ENCODE data around the gene FAM174B.
A peak's percentile ranks its signal among the peaks of the same experiment; 100 is the strongest.

Gene FAM174B

GRCh38 chr15:92655178-92655995 is at the start of gene FAM174B:
Gene FAM174B, minus strand, starts transcription at chr15:92655775.
- peak within 1 kb of the TSS; percentile 38 for H3K4me3 ChIP-seq (ENCODE audit: low read depth, low read length)
- no peak for DNase-seq (ENCODE audit: low read depth, low spot score)
- in situ Hi-C loops (cut with HindIII; ENCODE audit: low sequenced_read_pairs): no loop called here
- TF ChIP-seq CTCF (IDR thresholded peaks at IDR 0.05; ENCODE audit: low read depth, low read length): no peak

DNA sequence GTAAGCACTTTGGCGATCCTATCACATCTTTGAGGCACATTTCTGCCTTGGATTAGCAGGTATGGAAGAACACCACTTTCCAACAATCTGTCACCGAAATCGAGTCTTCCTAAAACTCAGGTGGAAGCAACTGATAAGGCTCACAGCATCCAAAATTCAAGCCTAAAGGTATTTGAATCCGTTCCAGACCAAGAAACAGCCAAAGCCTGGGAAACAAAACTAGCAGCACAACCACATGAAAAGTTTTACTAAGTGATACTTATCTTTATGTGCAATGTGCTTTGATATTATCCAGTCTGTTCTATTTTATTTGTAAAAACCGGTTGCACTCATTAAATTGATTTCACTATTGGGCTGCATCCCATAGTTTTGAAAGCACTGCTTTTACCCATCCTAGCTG is 40.5 kb upstream of the FAM174B start:
- no peak for TF ChIP-seq CTCF (IDR thresholded peaks at IDR 0.05; ENCODE audit: low read depth, low read length)
- H3K4me3 ChIP-seq (ENCODE audit: low read depth, low read length): no peak overlapping the region
- no peak for DNase-seq (ENCODE audit: low read depth, low spot score)
- in situ Hi-C loops (cut with HindIII; ENCODE audit: low sequenced_read_pairs): no loop called here

- peak; percentile 58 for TF ChIP-seq CTCF (IDR thresholded peaks at IDR 0.05; ENCODE audit: low read depth, low read length)
- in situ Hi-C loops (cut with HindIII; ENCODE audit: low sequenced_read_pairs): no loop called here
- H3K4me3 ChIP-seq (ENCODE audit: low read depth, low read length): no peak overlapping the region
- DNase-seq (ENCODE audit: low read depth, low spot score): no peak
Observed at GRCh38 chr15:92693691-92694331, 38.2 kb upstream of the FAM174B start.

GRCh38 chr15:92690395-92690794 is 34.8 kb upstream of the FAM174B start:
- no peak overlapping the region for H3K4me3 ChIP-seq (ENCODE audit: low read depth, low read length)
- in situ Hi-C loops (cut with HindIII; ENCODE audit: low sequenced_read_pairs): no loop called here
- no peak for DNase-seq (ENCODE audit: low read depth, low spot score)
- no peak for TF ChIP-seq CTCF (IDR thresholded peaks at IDR 0.05; ENCODE audit: low read depth, low read length)

- in situ Hi-C loops (cut with HindIII; ENCODE audit: low sequenced_read_pairs): no loop called here
- TF ChIP-seq CTCF (IDR thresholded peaks at IDR 0.05; ENCODE audit: low read depth, low read length): no peak
Observed at GRCh38 chr15:92687746-92688145, 32.2 kb upstream of the FAM174B start.

DNA sequence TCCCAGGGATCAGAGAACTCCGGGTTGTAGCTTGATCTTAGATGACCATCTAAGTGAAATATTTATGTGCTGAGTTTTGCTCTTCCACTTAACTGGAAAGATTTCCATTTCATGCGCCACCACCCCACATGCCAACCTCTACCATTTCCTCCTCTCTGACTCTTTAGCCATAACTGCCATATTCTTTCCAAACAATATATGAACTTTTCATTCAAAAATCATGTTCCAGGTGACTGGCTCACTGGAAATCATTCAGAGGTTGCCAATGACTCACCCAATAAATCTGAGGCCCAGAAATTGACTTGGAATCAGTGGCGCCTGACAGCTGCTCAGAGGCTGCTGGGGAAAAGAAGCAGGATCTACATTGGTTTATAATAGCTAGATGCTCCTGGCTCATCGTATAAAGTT is 31.6 kb upstream of the FAM174B start:
- H3K4me3 ChIP-seq (ENCODE audit: low read depth, low read length): no peak overlapping the region
- no peak for TF ChIP-seq CTCF (IDR thresholded peaks at IDR 0.05; ENCODE audit: low read depth, low read length)
- DNase-seq (ENCODE audit: low read depth, low spot score): peak; percentile 70
- in situ Hi-C loops (cut with HindIII; ENCODE audit: low sequenced_read_pairs): no loop called here

More at GRCh38 chr15:92687746-92688145, 32.2 kb upstream of the FAM174B start:
- DNase-seq (ENCODE audit: low read depth, low spot score): no peak
- H3K4me3 ChIP-seq (ENCODE audit: low read depth, low read length): no peak overlapping the region
